RWPE2 (cell line): Measurements from ENCODE around the gene EGR4.

ENCODE experiments used
- ATAC-seq: fragments of 200-7000 bp; cut with Tn5 transposase; 3 replicates; pipeline ENCODE4 v1.9.1; 2021; ENCODE audit warnings: low read depth
- DNase-seq: peaks from one replicate; pipeline ENCODE4 v3.0.0-alpha.2; 2020; ENCODE audit warnings: low spot score
- H3K27ac ChIP-seq: fragments of 450-650 bp; 2 replicates; pipeline ENCODE4 v1.5.1; 2017; ENCODE audit warnings: mild to moderate bottlenecking; ENCODE audit not compliant: poor library complexity, severe bottlenecking
- H3K27me3 ChIP-seq: fragments of 250-450 bp; sonication (Bioruptor Pico); 2 replicates; pipeline ENCODE4 v1.5.1; 2021; ENCODE audit warnings: mild to moderate bottlenecking, moderate library complexity; ENCODE audit not compliant: insufficient read depth, poor library complexity, severe bottlenecking
- H3K36me3 ChIP-seq: fragments of 250-450 bp; sonication (Bioruptor Pico); 2 replicates; pipeline ENCODE4 v1.5.1; 2020; ENCODE audit warnings: low read depth, mild to moderate bottlenecking, moderate library complexity
- H3K4me1 ChIP-seq: fragments of 250-450 bp; sonication (Bioruptor Pico); 2 replicates; pipeline ENCODE4 v1.5.1; 2021; ENCODE audit warnings: mild to moderate bottlenecking, moderate library complexity; ENCODE audit not compliant: insufficient read depth, poor library complexity, severe bottlenecking
- H3K4me3 ChIP-seq: fragments of 250-450 bp; sonication (Bioruptor Pico); 2 replicates; pipeline ENCODE4 v1.5.1; 2021; ENCODE audit warnings: mild to moderate bottlenecking, moderate library complexity; ENCODE audit not compliant: severe bottlenecking
- H3K9me3 ChIP-seq: fragments of 250-450 bp; sonication (Bioruptor Pico); 2 replicates; pipeline ENCODE4 v1.5.1; 2021; ENCODE audit warnings: mild to moderate bottlenecking, moderate library complexity; ENCODE audit not compliant: severe bottlenecking
- CTCF ChIP-seq: fragments of 450-650 bp; IDR thresholded peaks from one replicate; pipeline ENCODE4 v1.5.1; 2017; ENCODE audit warnings: mild to moderate bottlenecking, moderate library complexity; ENCODE audit not compliant: poor library complexity, severe bottlenecking

Gene EGR4

GRCh38 chr2:73307720-73308119, 14.4 kb upstream of the EGR4 start:
- Histone ChIP-seq H3K27me3 (peaks cover 18% of the 10 kb centered on the region), H3K4me1 (no peaks in the 10 kb centered on the region), H3K9me3 (no peaks in the 10 kb centered on the region), H3K4me3 (no peak overlapping the region), H3K27ac (no peak overlapping the region), H3K36me3 (no peaks in the 10 kb centered on the region)
- no peak for DNase-seq
- no peak for ATAC-seq
- no peak for TF ChIP-seq CTCF

GRCh38 chr2:73301636-73302035, 8.3 kb upstream of the EGR4 start:
- Histone ChIP-seq H3K27ac (no peak overlapping the region), H3K9me3 (no peaks in the 10 kb centered on the region), H3K36me3 (no peaks in the 10 kb centered on the region), H3K27me3 (peaks cover 21% of the 10 kb centered on the region), H3K4me3 (no peak overlapping the region), H3K4me1 (no peaks in the 10 kb centered on the region)
- DNase-seq (no peak), ATAC-seq (no peak)
- TF ChIP-seq CTCF: no peak

- DNase-seq: no peak
- H3K27me3 ChIP-seq: peaks cover 21% of the 10 kb centered on the region
Measured at GRCh38 chr2:73300926-73301325, 7.6 kb upstream of the EGR4 start.

GRCh38 chr2:73297586-73297985, 4.2 kb upstream of the EGR4 start:
- H3K36me3 ChIP-seq: no peaks in the 10 kb centered on the region
- DNase-seq (no peak), ATAC-seq (no peak)
- H3K4me1 ChIP-seq: no peaks in the 10 kb centered on the region
- H3K27ac ChIP-seq: no peak overlapping the region
- H3K9me3 ChIP-seq: peaks cover 3% of the 10 kb centered on the region
- no peak overlapping the region for H3K4me3 ChIP-seq
- TF ChIP-seq CTCF: no peak
- peaks cover 31% of the 10 kb centered on the region for H3K27me3 ChIP-seq

More at GRCh38 chr2:73300926-73301325, 7.6 kb upstream of the EGR4 start:
- H3K4me1 ChIP-seq: no peaks in the 10 kb centered on the region
- H3K9me3 ChIP-seq: no peaks in the 10 kb centered on the region
- H3K36me3 ChIP-seq: no peaks in the 10 kb centered on the region
- no peak overlapping the region for H3K4me3 ChIP-seq
- no peak for ATAC-seq
- H3K27ac ChIP-seq: no peak overlapping the region
- TF ChIP-seq CTCF: no peak

GRCh38 chr2:73297151-73297559, 3.8 kb upstream of the EGR4 start:
- DNase-seq (no peak), ATAC-seq (peak; percentile 15; the same call in 1 of the 3 replicates)
- no peak for TF ChIP-seq CTCF
- H3K4me3 ChIP-seq: no peak overlapping the region
- H3K4me1 ChIP-seq: no peaks in the 10 kb centered on the region
- H3K27ac ChIP-seq: no peak overlapping the region
- peaks cover 35% of the 10 kb centered on the region for H3K27me3 ChIP-seq
- no peaks in the 10 kb centered on the region for H3K36me3 ChIP-seq
- peaks cover 3% of the 10 kb centered on the region for H3K9me3 ChIP-seq
